B cell (primary cell): ENCODE data around the gene FGA.

ENCODE experiments used
- CTCF ChIP-seq: fragments of 200-600 bp; IDR thresholded peaks from one replicate; pipeline ENCODE4 v1.8.0; 2022; ENCODE audit warnings: antibody characterized with exemption, mild to moderate bottlenecking
- EZH2 ChIP-seq: IDR thresholded peaks from 2 replicates; pipeline ENCODE4 v1.6.1; 2012; ENCODE audit warnings: borderline replicate concordance, low read depth, mild to moderate bottlenecking, moderate library complexity, low read length; ENCODE audit not compliant: insufficient read depth, poor library complexity, severe bottlenecking

GRCh38 chr4:154631828-154632227 lies 41.3 kb upstream of the FGA start:
- no peak for TF ChIP-seq CTCF
- TF ChIP-seq EZH2, result no peak
